K562 (cell line): Measurements from ENCODE around the gene IRAK3. TPM values are rescaled to one million over a fixed set of nuclear protein-coding genes. Genes with fewer than 3 reads are reported as not detected.

ENCODE experiments used
- PHTF2 ChIP-seq: fragments of 250-450 bp; sonication (Bioruptor Pico); IDR thresholded peaks from 2 replicates; pipeline ENCODE4 v1.5.0; 2021; ENCODE audit warnings: mild to moderate bottlenecking
- RBM22 ChIP-seq: fragments of 200-400 bp; formaldehyde crosslinking; IDR thresholded peaks from 2 replicates; pipeline ENCODE4 v1.6.1; 2018; ENCODE audit warnings: low read length, low read depth; ENCODE audit not compliant: poor library complexity, severe bottlenecking
- polyA plus RNA-seq, 8 experiments: library from polyadenylated mRNA; depleted of rRNA in 4 of 8; stranded (reverse) in 5 of 8; unstranded in 3 of 8; fragments of >200 nt; fragmentation: Nextera tagmentation in 2 of 8; fragmentation: Illumina TruSeq in 1 of 8; extraction: Ambion mirVana in 2 of 8; extraction: Trizol in 1 of 8; gene quantifications; 2 replicates each; pipeline versions ENCODE4 v1.2.1 to v1.2.3, GENCODE V29; 2011 to 2014; ENCODE audit warnings: inconsistent platforms in 1 of 8, missing spikeins in 1 of 8
- total RNA-seq, 7 experiments: library from RNA; depleted of rRNA in 6 of 7; stranded (reverse); fragments of >200 nt in 6 of 7; fragmentation: Illumina TruSeq in 2 of 7; extraction: Trizol in 2 of 7; gene quantifications; 2 replicates each; pipeline versions ENCODE4 v1.2.1 to v1.2.3, GENCODE V29; 2011 to 2021; ENCODE audit warnings: low replicate concordance in 1 of 7
- TF ChIP-seq, protein P1 (sequence below): fragments of 250-450 bp; sonication (Bioruptor Pico); IDR thresholded peaks from 2 replicates; pipeline ENCODE4 v1.4.0; 2020
- TF ChIP-seq, protein P2 (sequence below): fragments of 450-650 bp; IDR thresholded peaks from 2 replicates; pipeline ENCODE4 v1.6.1; 2016; ENCODE audit warnings: mild to moderate bottlenecking
- TF ChIP-seq, protein P3 (sequence below): sonication (generic); formaldehyde crosslinking; IDR thresholded peaks from 2 replicates; pipeline ENCODE4 v1.8.1; 2023; ENCODE audit warnings: mild to moderate bottlenecking, missing genetic modification reagents, moderate library complexity
- TF ChIP-seq, protein P4 (sequence below), 2 experiments: fragments of 150-350 bp in 1 of 2; IDR thresholded peaks; 2 replicates each; pipeline ENCODE4 v1.6.1; 2012 to 2016; ENCODE audit warnings: low read depth in 2 of 2, low read length in 2 of 2, mild to moderate bottlenecking in 1 of 2, moderate library complexity in 1 of 2
- TF ChIP-seq, protein P5 (sequence below): fragments of 250-450 bp; sonication (Bioruptor Pico); IDR thresholded peaks from 2 replicates; pipeline ENCODE4 v1.4.0; 2020
- TF ChIP-seq, protein P6 (sequence below): fragments of 450-650 bp; formaldehyde crosslinking; IDR thresholded peaks from 2 replicates; pipeline ENCODE4 v1.4.0; 2020; ENCODE audit warnings: mild to moderate bottlenecking, moderate library complexity

IRAK3 gene
- total and polyA plus RNA-seq, 9 of the 15 experiments (the other 6 are each of a cell fraction or from before 2014, with no cell fraction given): 0.06 to 0.09 (median 0.07) TPM; not detected in 6

DNA sequence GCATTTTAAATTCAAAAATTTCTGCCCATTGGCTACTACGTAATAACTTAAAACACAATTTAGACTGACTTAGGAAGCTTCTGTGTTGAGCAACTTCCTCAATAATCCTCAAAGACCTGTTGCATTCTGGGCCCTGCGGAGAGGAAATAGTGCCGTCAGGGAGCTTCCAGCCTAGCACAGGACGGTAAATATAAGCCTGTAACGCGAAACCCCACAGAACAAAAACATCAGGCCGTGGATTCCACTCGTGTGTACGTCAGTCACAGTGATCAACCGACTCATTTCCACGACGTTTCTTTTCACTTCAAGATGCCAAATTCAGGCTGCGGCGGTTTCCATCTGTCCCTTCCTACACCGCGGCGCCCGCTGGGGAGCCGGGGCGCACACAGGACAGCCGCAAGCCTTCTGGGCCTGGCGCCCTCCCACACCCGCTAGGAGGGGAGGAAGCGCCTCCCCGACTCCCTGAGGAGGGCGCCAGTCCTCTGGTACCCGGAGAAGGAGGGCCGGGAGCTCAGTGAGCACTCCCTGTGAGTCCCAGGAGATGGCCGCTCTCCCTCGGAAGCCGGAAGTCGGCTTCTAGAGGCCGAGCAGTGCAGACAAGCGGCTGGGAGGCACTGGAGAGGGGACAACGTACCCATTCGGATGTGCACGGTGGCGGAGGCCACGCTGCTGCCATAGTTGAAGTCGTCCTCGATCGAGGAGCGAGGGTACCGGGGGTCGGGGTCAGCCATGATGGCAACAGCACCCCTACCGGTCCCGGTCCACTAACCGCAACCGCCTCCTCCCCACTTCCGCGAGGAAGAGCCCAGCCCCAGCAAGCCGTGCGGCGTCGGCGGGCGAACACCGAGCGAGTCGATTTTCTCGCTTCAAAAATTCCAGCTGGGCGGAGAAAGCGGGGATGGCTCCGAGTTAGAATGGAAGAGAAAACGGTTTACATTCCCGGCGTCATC lies 19.5 kb upstream of the IRAK3 start, which contains the start of gene TMBIM4 (continued):
- TF ChIP-seq, protein P1, sequence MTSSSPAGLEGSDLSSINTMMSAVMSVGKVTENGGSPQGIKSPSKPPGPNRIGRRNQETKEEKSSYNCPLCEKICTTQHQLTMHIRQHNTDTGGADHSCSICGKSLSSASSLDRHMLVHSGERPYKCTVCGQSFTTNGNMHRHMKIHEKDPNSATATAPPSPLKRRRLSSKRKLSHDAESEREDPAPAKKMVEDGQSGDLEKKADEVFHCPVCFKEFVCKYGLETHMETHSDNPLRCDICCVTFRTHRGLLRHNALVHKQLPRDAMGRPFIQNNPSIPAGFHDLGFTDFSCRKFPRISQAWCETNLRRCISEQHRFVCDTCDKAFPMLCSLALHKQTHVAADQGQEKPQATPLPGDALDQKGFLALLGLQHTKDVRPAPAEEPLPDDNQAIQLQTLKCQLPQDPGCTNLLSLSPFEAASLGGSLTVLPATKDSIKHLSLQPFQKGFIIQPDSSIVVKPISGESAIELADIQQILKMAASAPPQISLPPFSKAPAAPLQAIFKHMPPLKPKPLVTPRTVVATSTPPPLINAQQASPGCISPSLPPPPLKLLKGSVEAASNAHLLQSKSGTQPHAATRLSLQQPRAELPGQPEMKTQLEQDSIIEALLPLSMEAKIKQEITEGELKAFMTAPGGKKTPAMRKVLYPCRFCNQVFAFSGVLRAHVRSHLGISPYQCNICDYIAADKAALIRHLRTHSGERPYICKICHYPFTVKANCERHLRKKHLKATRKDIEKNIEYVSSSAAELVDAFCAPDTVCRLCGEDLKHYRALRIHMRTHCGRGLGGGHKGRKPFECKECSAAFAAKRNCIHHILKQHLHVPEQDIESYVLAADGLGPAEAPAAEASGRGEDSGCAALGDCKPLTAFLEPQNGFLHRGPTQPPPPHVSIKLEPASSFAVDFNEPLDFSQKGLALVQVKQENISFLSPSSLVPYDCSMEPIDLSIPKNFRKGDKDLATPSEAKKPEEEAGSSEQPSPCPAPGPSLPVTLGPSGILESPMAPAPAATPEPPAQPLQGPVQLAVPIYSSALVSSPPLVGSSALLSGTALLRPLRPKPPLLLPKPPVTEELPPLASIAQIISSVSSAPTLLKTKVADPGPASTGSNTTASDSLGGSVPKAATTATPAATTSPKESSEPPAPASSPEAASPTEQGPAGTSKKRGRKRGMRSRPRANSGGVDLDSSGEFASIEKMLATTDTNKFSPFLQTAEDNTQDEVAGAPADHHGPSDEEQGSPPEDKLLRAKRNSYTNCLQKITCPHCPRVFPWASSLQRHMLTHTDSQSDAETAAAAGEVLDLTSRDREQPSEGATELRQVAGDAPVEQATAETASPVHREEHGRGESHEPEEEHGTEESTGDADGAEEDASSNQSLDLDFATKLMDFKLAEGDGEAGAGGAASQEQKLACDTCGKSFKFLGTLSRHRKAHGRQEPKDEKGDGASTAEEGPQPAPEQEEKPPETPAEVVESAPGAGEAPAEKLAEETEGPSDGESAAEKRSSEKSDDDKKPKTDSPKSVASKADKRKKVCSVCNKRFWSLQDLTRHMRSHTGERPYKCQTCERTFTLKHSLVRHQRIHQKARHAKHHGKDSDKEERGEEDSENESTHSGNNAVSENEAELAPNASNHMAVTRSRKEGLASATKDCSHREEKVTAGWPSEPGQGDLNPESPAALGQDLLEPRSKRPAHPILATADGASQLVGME: peak; percentile 86; the same call in 1 of the 2 replicates
- TF ChIP-seq PHTF2: no peak
- TF ChIP-seq, protein P2, sequence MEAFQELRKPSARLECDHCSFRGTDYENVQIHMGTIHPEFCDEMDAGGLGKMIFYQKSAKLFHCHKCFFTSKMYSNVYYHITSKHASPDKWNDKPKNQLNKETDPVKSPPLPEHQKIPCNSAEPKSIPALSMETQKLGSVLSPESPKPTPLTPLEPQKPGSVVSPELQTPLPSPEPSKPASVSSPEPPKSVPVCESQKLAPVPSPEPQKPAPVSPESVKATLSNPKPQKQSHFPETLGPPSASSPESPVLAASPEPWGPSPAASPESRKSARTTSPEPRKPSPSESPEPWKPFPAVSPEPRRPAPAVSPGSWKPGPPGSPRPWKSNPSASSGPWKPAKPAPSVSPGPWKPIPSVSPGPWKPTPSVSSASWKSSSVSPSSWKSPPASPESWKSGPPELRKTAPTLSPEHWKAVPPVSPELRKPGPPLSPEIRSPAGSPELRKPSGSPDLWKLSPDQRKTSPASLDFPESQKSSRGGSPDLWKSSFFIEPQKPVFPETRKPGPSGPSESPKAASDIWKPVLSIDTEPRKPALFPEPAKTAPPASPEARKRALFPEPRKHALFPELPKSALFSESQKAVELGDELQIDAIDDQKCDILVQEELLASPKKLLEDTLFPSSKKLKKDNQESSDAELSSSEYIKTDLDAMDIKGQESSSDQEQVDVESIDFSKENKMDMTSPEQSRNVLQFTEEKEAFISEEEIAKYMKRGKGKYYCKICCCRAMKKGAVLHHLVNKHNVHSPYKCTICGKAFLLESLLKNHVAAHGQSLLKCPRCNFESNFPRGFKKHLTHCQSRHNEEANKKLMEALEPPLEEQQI: 0 out of 2 replicates have a peak, but pooled peaks have one; percentile 13
- TF ChIP-seq, protein P3, sequence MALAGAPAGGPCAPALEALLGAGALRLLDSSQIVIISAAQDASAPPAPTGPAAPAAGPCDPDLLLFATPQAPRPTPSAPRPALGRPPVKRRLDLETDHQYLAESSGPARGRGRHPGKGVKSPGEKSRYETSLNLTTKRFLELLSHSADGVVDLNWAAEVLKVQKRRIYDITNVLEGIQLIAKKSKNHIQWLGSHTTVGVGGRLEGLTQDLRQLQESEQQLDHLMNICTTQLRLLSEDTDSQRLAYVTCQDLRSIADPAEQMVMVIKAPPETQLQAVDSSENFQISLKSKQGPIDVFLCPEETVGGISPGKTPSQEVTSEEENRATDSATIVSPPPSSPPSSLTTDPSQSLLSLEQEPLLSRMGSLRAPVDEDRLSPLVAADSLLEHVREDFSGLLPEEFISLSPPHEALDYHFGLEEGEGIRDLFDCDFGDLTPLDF (CRISPR knock-in tag): no peak
- TF ChIP-seq RBM22: peak; percentile 68
- TF ChIP-seq, protein P4, sequence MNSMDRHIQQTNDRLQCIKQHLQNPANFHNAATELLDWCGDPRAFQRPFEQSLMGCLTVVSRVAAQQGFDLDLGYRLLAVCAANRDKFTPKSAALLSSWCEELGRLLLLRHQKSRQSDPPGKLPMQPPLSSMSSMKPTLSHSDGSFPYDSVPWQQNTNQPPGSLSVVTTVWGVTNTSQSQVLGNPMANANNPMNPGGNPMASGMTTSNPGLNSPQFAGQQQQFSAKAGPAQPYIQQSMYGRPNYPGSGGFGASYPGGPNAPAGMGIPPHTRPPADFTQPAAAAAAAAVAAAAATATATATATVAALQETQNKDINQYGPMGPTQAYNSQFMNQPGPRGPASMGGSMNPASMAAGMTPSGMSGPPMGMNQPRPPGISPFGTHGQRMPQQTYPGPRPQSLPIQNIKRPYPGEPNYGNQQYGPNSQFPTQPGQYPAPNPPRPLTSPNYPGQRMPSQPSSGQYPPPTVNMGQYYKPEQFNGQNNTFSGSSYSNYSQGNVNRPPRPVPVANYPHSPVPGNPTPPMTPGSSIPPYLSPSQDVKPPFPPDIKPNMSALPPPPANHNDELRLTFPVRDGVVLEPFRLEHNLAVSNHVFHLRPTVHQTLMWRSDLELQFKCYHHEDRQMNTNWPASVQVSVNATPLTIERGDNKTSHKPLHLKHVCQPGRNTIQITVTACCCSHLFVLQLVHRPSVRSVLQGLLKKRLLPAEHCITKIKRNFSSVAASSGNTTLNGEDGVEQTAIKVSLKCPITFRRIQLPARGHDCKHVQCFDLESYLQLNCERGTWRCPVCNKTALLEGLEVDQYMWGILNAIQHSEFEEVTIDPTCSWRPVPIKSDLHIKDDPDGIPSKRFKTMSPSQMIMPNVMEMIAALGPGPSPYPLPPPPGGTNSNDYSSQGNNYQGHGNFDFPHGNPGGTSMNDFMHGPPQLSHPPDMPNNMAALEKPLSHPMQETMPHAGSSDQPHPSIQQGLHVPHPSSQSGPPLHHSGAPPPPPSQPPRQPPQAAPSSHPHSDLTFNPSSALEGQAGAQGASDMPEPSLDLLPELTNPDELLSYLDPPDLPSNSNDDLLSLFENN (IDR thresholded peaks at IDR 0.05; ENCODE audit: low read depth in 2 of 2, low read length in 2 of 2): peak; percentile 27 to 88
- TF ChIP-seq, protein P5, sequence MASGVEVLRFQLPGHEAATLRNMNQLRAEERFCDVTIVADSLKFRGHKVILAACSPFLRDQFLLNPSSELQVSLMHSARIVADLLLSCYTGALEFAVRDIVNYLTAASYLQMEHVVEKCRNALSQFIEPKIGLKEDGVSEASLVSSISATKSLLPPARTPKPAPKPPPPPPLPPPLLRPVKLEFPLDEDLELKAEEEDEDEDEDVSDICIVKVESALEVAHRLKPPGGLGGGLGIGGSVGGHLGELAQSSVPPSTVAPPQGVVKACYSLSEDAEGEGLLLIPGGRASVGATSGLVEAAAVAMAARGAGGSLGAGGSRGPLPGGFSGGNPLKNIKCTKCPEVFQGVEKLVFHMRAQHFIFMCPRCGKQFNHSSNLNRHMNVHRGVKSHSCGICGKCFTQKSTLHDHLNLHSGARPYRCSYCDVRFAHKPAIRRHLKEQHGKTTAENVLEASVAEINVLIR (CRISPR knock-in tag): 0 out of 2 replicates have a peak, but pooled peaks have one; percentile 15
- TF ChIP-seq, protein P6, sequence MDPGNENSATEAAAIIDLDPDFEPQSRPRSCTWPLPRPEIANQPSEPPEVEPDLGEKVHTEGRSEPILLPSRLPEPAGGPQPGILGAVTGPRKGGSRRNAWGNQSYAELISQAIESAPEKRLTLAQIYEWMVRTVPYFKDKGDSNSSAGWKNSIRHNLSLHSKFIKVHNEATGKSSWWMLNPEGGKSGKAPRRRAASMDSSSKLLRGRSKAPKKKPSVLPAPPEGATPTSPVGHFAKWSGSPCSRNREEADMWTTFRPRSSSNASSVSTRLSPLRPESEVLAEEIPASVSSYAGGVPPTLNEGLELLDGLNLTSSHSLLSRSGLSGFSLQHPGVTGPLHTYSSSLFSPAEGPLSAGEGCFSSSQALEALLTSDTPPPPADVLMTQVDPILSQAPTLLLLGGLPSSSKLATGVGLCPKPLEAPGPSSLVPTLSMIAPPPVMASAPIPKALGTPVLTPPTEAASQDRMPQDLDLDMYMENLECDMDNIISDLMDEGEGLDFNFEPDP (CRISPR knock-in tag): no peak
